Ramos (cell line): ENCODE data around the gene CNTNAP4.

Experiments used
- in situ Hi-C: fragments of 300-500 bp; cut with MboI; formaldehyde crosslinking; loops from one replicate; pipeline ENCODE4 v1.14.3; 2022; ENCODE audit warnings: low sequenced_read_pairs; ENCODE audit not compliant: unreplicated experiment

Gene CNTNAP4

DNA sequence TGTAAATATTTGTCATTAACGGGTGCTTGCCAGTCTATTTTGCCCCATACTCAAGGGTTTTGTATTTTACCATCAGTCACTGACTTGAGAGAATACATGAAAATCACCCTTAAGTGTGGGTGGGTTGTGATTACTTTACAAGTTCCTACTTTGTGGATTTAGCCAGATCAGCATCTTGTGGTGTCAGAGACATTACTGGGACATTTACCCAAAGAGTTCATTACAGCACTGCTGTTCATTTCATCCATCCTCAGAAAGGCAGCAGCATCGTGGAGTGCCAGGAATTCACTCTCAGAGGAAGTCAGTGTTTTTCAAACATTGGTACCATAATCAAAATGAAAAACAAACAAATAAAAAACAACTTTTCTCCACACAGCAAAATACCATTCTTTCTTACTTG, 110.8 kb downstream of the CNTNAP4 start:
- in situ Hi-C loops: no loop called here

DNA sequence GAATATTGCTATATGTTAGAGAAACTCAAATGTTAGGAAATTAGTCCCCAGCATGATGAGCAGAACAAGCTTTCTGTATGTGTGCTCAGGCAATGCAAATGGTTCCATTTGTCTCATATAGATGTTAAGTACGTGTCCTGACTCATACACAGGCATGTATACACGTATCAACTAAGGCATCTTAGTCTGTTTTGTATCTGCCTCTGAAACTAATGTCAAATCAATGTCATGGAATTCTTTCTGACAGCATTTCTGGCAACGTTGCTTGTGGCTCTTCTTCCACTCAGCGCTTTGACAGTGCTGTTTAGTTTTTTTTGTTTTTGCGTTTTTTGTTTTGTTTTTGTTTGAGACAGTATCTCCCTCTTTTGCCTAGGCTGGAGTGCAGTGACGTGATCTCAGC, 111.9 kb downstream of the CNTNAP4 start:
- in situ Hi-C loops: no loop called here

DNA sequence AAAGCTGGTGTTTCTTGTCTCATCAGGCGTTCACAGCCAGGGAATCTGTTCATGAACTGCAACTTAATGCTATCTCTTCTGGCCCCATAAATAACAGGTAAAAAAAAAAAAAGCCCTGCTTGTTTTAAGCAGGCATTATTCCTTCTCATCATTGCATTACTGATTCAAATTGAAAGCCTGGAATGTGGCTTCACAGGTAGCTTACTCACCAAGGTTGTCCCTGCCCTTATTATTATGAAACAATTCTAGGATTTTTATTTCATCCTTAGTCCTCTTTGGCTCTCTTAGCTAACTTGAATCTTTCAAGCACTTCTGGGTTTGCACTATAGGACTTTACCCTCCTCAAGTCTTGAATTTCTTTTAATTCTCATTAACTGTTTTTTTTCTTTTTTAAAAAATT, 113.3 kb downstream of the CNTNAP4 start:
- in situ Hi-C loops: no loop called here

DNA sequence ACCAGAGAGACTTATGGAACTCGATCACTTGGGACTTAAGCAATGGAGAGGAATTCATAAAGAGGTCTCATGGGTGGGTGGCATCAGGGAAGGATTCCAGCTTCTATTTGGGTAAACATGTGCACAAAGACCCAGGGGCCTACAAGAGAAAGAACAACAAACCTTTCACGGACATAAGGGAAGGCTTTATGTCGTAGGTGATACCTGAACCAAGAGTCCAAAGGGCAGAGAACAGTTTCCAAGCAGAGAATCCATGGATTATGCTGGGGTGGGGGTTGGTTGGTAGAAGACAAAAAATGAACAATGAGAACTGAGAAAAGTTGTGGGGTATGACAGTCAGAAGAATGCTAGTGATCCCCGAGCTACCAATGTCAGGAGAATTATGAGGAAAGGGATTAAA, 119.8 kb downstream of the CNTNAP4 start:
- in situ Hi-C loops: no loop called here

DNA sequence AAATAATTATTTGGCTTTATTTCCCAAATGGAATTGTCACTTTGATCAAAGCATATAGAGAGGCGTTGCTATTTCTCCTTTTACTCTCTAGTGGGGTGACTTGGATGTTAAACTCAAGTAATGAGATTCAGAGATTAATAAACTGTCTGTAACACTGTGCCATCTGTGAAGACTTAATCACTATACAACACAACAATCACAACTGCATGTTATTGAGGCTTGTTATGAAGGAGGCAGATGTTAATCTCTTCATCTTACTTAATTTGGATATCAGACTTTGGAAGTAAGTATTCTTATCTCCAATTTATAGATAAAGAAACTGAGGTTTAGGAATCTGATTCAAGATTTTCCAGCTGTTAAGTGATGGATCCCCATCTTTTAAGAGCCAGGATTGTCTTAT, 132.5 kb downstream of the CNTNAP4 start:
- in situ Hi-C loops: no loop called here

DNA sequence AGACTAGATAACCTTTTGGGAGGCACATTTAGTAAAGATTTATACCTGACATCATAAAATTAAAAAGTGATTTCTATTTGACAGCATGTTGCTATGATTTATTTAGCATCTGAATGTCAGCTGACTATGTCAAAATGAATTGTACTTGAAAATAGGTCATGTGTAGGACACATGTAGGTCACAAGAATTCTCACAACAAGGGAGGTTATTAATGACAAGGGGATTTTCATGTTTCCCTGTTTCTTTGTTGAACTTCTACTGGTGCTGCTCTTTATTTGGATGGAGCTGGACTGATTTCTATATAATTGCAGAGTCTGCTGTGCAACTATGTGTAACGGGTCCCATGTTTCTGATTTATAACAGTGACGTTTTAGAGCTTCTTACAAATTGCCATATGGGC, 144.4 kb downstream of the CNTNAP4 start:
- in situ Hi-C loops: no loop called here

DNA sequence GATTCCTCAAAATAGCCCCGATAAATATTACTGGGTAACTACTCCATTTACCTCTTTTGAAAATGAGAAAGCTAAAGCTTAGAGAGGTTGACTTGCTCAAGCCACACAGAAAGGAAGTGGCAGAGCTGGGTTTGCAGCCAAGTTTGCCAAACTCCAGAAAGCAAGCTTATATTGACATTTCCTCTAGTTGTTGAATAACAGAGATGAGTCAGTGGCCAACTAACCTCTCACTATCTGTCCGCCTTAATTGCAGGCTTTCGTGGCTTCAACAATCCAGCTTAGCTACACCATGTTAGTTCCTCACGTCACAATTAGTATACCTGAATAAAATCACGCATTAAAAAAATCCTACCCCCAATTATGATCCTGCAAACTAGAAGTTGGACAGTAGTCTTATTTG, 151.7 kb downstream of the CNTNAP4 start:
- in situ Hi-C loops: no loop called here

DNA sequence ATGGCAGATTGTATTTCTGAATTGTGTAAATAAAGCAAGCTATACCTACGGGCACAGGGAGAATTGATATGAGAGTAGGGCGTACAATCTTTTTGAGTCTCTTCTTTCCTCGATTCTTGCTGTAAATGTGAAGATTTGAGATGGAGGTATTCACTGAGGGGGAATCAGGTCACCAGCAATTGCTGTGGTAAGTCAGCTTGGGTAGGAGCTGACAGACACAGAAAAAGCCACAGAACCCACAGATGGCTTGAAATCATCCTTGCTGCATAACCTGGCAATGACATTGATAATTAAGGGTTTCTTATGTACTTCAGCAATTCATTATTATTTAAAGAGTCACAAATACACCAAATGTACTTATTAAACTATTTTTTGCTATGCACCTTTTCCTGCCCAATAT, 164.2 kb downstream of the CNTNAP4 start:
- in situ Hi-C loops: no loop called here

DNA sequence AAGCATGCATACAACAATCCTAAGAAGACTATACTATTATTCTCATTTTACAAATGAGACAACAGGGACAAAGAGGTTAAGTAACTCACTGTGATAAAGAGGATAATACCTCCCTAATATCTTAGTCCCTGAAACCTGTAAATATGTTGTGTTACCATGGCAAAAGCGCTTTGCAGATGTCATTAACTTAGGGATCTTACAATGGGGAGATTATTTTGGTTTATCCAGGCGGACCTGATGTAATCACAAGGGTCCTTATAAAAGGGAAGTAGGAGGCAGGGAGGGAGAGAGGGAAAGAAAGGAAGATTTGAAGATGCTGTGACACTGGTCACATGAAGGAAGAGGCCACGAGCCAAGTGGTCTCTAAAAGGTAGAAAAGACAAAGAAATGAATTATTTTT, 164.7 kb downstream of the CNTNAP4 start:
- in situ Hi-C loops: no loop called here

DNA sequence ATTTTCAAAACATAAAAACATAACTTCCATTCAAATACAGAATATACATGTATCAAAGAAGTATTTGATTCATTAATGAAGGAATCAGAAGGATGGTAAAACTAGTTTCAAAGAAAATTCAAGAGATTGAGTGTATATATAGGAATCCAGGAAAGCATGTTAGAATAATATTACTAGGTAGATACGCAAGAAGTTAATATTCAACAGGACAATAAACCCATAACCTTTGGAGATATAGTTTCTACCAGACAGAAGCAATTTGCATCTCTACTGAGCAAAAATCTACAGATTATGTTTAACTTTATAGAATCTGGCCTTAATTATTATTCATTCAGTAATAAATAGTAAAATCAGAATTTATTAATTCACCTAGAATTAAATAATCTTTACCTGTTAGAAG, 166.8 kb downstream of the CNTNAP4 start:
- in situ Hi-C loops: no loop called here

DNA sequence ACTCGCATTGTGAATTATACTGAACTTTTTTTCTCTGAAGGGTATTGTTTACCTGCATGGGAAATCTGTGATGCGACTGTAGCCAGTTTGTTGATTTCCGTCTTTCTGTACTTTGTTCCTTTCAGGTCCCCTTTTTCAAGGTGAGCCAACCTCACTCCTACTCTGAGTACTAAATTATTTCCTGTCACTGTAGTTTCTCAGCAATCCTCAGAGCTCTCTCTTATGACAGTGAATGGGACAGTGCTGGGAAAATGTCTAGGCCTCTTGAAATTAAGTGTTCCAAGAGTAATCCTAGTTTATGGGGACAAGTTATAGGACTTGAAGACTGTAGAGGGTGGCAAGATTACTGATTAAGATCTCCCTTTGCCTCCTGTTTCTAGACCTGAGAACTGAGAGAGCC, 167.6 kb downstream of the CNTNAP4 start:
- in situ Hi-C loops: no loop called here

DNA sequence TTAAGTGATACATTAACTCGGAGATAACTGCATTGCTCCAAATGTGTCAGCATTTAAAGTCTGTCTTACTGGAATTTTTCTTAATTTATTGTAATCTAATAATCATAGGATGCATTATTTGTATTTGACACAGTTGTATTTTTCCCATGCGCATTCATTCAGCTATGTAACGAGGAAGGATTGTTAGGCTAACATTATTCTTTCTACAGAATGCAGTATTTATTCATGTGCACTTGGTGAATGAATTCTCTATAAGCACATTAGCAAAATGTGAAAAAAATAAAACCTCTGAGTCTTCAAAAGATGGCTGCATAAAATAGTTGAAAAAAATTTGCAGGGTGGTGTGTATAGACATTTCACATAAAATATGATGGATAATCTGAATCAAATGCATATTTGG, 168.6 kb downstream of the CNTNAP4 start:
- in situ Hi-C loops: no loop called here

DNA sequence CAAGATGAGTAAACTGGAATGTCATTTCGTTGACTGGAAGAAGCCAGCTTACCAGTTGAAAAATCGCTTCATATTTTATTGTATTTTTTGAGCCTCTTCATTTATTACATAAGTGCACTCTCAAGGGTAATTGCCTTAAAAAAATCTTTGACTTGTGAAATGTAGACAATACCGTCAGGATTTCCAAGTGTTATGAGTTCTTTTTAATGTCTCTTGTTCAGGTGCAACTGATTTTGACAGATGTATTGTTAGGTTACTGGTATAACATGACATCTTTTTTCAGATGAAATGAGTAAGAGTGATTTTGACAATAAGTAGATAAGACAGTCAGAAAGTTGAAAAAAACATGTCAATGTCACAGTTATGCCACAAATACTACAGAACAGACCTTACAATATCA, 169.1 kb downstream of the CNTNAP4 start:
- in situ Hi-C loops: no loop called here

DNA sequence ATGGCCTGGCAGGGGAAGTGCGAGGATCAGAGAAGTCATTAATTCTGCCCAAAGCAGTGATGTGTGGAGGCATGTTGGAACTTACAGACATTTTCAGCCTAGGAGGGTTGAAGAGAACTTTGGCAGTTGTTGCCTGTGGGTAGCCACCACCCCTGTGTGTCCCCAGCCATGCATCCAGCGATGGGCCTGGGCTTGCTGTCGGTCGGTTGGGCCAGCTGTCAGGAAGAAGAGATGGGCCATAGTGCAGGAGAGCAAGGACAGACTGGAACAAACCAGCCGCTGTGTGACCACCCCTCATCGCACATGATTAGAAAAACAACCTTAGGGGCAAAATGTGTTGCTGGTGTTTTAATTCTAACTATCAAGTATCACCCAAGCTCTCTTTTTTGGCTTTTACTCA, 173.7 kb downstream of the CNTNAP4 start:
- in situ Hi-C loops: no loop called here

DNA sequence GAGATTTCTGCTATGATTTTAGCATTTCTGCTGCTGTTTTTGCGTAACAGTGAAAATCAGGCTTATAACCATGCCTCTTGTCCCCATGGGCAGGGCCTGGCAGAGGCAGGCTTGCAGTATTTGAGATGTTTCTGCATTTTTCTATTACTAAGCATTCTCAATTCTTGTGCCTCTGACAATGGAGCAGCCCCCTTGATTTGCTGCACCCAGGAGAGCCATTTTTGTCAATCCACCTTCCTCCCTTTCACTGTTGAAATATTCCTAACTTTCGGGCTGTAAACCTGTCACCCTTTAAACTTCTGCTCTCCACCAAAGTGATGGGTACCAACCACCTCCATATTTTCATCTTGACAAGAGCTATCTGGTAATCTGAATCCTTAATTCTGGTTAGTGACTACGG, 178.1 kb downstream of the CNTNAP4 start:
- in situ Hi-C loops: no loop called here

DNA sequence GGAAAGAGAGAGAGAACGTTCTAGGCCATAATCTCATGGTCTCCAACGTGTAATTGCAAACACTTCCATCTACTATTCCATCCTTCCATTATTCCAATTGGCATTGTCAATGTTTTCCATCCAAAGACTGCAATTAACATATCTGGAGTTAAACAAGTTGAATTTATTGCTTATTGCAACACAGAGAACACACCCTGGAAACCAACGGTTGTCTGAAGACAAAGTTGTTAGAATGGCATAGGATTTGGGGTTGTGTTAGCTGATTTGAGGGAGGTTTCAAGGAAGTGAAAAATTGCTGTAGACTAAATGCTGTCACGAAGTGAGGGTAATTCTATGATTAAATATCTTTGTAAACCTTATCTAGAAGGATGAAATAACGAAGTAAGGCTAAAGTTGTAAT, 178.8 kb downstream of the CNTNAP4 start:
- in situ Hi-C loops: no loop called here

DNA sequence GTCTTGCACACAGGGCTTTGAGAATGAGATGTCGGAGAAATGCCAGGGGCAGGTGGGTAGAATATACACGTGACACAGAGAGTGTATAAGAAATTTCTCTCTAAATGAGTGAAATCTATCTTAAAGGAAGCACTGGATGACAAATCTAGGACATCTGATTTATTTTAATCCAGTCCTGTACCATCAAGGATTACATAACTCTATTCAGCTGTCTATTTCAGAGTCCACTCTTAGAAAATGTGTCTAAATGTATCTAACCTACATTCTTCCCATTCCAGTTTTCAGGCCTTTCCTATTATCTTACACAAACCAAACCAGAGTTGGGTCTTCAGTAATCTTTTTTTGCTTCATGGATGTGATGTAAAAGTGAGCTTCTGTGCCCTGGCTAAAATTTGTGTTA, 181.9 kb downstream of the CNTNAP4 start:
- in situ Hi-C loops: no loop called here

DNA sequence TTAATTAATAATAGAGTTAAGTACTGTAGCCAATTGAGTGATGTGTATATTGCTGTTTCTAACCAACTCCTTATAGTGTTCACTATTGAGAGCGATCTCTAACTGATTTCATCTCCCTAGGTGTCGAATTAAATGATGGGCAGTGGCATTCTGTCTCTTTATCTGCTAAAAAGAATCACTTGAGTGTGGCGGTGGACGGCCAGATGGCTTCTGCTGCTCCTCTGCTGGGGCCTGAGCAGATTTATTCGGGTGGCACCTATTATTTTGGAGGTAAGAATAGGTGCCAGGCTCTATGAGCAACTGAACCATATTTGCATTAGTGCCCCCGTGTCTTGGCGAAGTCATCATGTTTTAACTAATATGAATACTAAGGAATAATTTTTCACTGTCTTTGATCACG, 184.6 kb downstream of the CNTNAP4 start:
- in situ Hi-C loops: no loop called here

DNA sequence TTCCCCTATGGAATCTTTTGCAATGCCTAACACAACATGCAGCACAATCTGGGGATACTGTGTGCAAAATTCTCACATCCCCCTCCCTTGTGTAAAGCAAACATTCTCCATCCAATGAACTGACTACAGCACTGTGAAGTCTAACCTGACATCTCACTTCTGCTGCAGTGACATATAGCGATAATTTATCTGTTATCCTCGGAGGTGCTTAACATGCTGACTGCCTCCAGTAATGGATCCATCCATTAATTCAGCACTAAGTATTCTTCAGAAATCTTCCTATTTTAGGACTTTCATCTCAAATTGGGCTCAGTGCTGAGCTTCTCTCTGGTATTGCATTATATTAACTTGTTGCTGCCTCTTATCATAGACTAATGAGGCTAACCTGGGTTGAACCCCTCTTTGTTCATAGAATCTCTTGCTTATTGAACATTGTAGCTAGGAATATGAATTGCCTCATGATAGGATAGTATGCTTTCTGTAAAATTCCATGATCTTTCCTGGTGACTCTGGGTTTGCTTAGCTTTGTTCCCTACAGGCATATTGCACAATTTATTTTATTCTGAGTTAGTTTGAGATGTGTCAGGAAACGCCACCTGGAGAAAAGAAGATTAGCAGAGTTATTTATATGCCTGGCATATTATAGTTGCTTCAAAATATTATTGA, 187.9 kb downstream of the CNTNAP4 start:
- in situ Hi-C loops: no loop called here

DNA sequence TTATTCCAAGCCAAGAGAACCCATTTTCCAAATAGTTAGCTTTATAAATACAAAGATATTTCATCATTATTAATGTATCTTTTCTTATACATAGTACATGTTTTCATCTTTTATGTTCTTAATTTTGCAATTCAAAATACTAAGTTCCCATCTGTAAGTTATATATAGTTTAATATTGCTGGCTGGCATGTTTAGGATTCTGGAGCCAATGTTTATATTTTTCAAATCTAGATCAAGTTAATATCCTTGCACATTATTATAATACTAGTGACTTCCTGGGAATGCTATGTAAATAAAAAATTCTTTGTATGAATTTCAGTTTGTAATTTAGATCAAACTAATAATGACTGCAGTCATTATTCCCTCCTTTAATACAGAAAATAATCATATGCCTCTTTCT, 189.7 kb downstream of the CNTNAP4 start:
- in situ Hi-C loops: no loop called here

DNA sequence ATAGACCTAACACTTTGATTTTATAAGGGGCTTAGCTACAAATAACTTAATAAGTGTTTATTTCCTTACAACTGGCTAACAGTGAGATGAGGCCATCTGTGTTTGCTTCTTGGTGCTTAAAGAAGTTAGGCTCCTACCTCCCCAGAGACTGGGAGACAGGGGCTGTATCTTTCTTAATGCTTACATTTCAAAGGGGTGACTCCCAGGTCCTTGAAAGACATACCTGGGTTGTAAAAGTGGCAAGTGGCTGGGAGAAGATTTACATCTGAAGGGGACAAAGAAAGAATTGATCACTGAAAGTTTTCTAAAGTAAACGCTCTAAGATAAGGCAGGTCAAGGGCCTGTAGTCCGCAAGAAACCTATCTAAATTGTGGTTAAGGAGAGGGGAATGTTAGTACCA, 196.8 kb downstream of the CNTNAP4 start:
- in situ Hi-C loops: no loop called here

DNA sequence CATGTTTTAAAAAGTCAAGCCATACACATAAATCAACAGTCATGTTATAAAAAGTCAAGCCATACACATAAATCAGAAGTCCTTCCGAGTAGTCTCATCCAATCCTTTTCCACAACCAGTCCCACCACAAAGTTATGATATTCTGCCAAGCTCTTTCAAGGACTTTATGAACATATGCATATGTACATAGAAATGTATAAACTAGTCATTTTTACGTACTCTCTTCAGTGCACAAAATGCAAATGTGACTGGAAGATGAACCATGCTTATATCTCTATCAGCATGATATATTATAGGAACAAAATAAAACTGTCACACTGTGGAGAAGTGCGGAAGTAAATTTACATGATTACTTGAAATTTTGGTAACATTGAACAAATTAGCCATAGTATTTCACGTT, 200.9 kb downstream of the CNTNAP4 start:
- in situ Hi-C loops: no loop called here
